ENCODE measurements around the gene TSPYL4. TPM values are rescaled to one million over a fixed set of nuclear protein-coding genes. Genes with fewer than 3 reads are reported as not detected.
"Not testable (repeated sequence)": the region's sequence is repeated elsewhere in the genome, so short reads cannot be mapped to it uniquely, and the experiment has no call there.

TSPYL4 gene
- total RNA-seq (2014; rRNA removed; shearing (Covaris generic)), result 22.0 and 23.0 TPM in 2 replicates

GRCh38 chr6:116253505-116254296 lies at the start of gene TSPYL4:
TSPYL4 (minus strand) TSS chr6:116254075; CDS start chr6:116254008, 67 bp downstream.
- DNase-seq (ENCODE audit: low spot score), result peak; percentile 92

- no peak for DNase-seq (ENCODE audit: low spot score)
Observed at GRCh38 chr6:116301104-116301503, 47.2 kb upstream of the TSPYL4 start.

GRCh38 chr6:116300566-116300965 lies 46.7 kb upstream of the TSPYL4 start:
- DNase-seq (ENCODE audit: low spot score), result no peak

GRCh38 chr6:116298973-116299372 lies 45.1 kb upstream of the TSPYL4 start:
- no peak for DNase-seq (ENCODE audit: low spot score)

- DNase-seq (ENCODE audit: low spot score), result no peak
Observed at GRCh38 chr6:116298273-116298672, 44.4 kb upstream of the TSPYL4 start.

- DNase-seq (ENCODE audit: low spot score), result no peak
Observed at GRCh38 chr6:116292553-116292952, 38.7 kb upstream of the TSPYL4 start.

- no peak for DNase-seq (ENCODE audit: low spot score)
Observed at GRCh38 chr6:116291701-116292396, 38.0 kb upstream of the TSPYL4 start.

GRCh38 chr6:116290799-116291198 lies 36.9 kb upstream of the TSPYL4 start:
- no peak for DNase-seq (ENCODE audit: low spot score)

GRCh38 chr6:116289876-116290275 lies 36.0 kb upstream of the TSPYL4 start:
- DNase-seq (ENCODE audit: low spot score), result no peak

- DNase-seq (ENCODE audit: low spot score), result peak; percentile 58
Observed at GRCh38 chr6:116287689-116288282, 33.9 kb upstream of the TSPYL4 start.

- DNase-seq (ENCODE audit: low spot score), result no peak
Observed at GRCh38 chr6:116286773-116287358, 33.0 kb upstream of the TSPYL4 start.

GRCh38 chr6:116284984-116285383 lies 31.1 kb upstream of the TSPYL4 start:
- DNase-seq (ENCODE audit: low spot score), result not testable (repeated sequence)

GRCh38 chr6:116283191-116283590 lies 29.3 kb upstream of the TSPYL4 start:
- DNase-seq (ENCODE audit: low spot score), result no peak

GRCh38 chr6:116282698-116283097 lies 28.8 kb upstream of the TSPYL4 start:
- no peak for DNase-seq (ENCODE audit: low spot score)

- no peak for DNase-seq (ENCODE audit: low spot score)
Observed at GRCh38 chr6:116280933-116281316, 27.1 kb upstream of the TSPYL4 start.

- DNase-seq (ENCODE audit: low spot score), result no peak
Observed at GRCh38 chr6:116280161-116280932, 26.5 kb upstream of the TSPYL4 start.

GRCh38 chr6:116279232-116280160 lies 25.6 kb upstream of the TSPYL4 start, which contains the start of gene TSPYL1:
TSPYL1 (minus strand) TSS chr6:116279930; CDS start chr6:116279830, 100 bp downstream.
- DNase-seq (ENCODE audit: low spot score), result peak; percentile 95

- peak; percentile 23 for DNase-seq (ENCODE audit: low spot score)
Observed at GRCh38 chr6:116278854-116279231, 25.0 kb upstream of the TSPYL4 start.

GRCh38 chr6:116278481-116278829 lies 24.6 kb upstream of the TSPYL4 start:
- no peak for DNase-seq (ENCODE audit: low spot score)

GRCh38 chr6:116277124-116277523 lies 23.2 kb upstream of the TSPYL4 start:
- no peak for DNase-seq (ENCODE audit: low spot score)

All from A172 (cell line).